ENCODE data around the gene CES4A.

DNA sequence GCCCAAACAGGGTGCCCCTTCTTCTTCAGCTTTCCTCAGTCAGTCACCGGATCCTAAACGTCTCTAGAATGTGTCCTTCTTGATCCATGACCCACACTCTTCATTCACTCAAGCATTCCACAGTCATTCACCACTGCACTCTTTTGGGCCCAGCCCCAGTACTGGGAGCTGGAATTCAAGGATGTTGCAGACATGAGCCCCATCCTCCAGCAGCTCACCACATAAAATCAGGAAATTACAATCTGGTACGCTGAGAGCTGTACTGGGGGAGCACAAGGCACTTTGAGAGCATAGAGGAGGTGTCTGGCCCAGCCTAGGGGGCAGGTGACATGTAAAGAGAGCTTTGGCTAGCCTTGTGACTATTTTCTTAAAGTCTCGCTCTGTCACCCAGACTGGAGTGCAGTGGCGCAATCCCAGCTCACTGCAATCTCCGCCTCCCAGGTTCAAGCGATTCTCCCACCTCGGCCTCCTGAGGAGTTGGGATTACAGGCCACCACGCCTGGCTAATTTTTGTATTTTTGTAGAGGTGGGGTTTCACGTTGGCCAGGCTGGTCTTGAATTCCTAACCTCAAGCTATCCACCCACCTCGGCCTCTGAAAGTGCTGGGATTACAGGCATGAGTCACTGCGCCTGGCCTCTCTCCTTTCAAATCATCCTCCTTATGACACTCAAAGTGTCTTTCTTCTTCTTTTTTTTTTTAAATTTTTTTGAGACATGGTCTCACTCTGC is 18.7 kb downstream of the CES4A start:
- no peak for TF ChIP-seq POLR2A (IDR thresholded peaks at IDR 0.05)
- TF ChIP-seq, protein P1, sequence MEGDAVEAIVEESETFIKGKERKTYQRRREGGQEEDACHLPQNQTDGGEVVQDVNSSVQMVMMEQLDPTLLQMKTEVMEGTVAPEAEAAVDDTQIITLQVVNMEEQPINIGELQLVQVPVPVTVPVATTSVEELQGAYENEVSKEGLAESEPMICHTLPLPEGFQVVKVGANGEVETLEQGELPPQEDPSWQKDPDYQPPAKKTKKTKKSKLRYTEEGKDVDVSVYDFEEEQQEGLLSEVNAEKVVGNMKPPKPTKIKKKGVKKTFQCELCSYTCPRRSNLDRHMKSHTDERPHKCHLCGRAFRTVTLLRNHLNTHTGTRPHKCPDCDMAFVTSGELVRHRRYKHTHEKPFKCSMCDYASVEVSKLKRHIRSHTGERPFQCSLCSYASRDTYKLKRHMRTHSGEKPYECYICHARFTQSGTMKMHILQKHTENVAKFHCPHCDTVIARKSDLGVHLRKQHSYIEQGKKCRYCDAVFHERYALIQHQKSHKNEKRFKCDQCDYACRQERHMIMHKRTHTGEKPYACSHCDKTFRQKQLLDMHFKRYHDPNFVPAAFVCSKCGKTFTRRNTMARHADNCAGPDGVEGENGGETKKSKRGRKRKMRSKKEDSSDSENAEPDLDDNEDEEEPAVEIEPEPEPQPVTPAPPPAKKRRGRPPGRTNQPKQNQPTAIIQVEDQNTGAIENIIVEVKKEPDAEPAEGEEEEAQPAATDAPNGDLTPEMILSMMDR (IDR thresholded peaks at IDR 0.05): no peak
